Ovary (tissue), 1 donor: ENCODE results near the gene LRMDA.

Source experiments
- EP300 ChIP-seq: sonication (generic); formaldehyde crosslinking; IDR thresholded peaks from one replicate; pipeline ENCODE4 v1.6.1; 2017; ENCODE audit warnings: antibody characterized with exemption
- POLR2A ChIP-seq: fragments of 450-650 bp; IDR thresholded peaks from one replicate; pipeline ENCODE4 v1.6.1; 2017; ENCODE audit warnings: antibody characterized with exemption, mild to moderate bottlenecking, moderate library complexity

- TF ChIP-seq EP300 (no peak), POLR2A (no peak)
These were observed 161.6 kb downstream of the LRMDA start for GRCh38 chr10:75592791-75593643.
